HEK293T (cell line): Measurements from ENCODE around the gene PKP1.
"Not testable (repeated sequence)": the region's sequence is repeated elsewhere in the genome, so short reads cannot be mapped to it uniquely, and the experiment has no call there.

Experiments used
- ARNT ChIP-seq: fragments of 450-650 bp; IDR thresholded peaks from 2 replicates; pipeline ENCODE4 v1.6.1; 2017; ENCODE audit warnings: mild to moderate bottlenecking
- BHLHE40 ChIP-seq: fragments of 450-650 bp; IDR thresholded peaks from 2 replicates; pipeline ENCODE4 v1.6.1; 2016; ENCODE audit warnings: mild to moderate bottlenecking, moderate library complexity, borderline replicate concordance
- CTBP1 ChIP-seq: fragments of 450-650 bp; IDR thresholded peaks from 2 replicates; pipeline ENCODE4 v1.6.1; 2016; ENCODE audit warnings: borderline replicate concordance
- FOXA1 ChIP-seq: fragments of 450-650 bp; IDR thresholded peaks from 2 replicates; pipeline ENCODE4 v1.6.1; 2016; ENCODE audit warnings: mild to moderate bottlenecking
- FOXK2 ChIP-seq: fragments of 450-650 bp; IDR thresholded peaks from 2 replicates; pipeline ENCODE4 v1.6.1; 2016; ENCODE audit warnings: mild to moderate bottlenecking
- FOXM1 ChIP-seq: fragments of 450-650 bp; IDR thresholded peaks from 2 replicates; pipeline ENCODE4 v1.6.1; 2017; ENCODE audit warnings: mild to moderate bottlenecking, borderline replicate concordance
- HDGF ChIP-seq: fragments of 450-650 bp; IDR thresholded peaks from 2 replicates; pipeline ENCODE4 v1.6.1; 2017; ENCODE audit warnings: antibody characterized with exemption, borderline replicate concordance
- L3MBTL2 ChIP-seq: fragments of 450-650 bp; conservative IDR thresholded peaks from 2 replicates; pipeline ENCODE4 v1.6.1; 2016; ENCODE audit warnings: mild to moderate bottlenecking
- NFRKB ChIP-seq: fragments of 450-650 bp; IDR thresholded peaks from 2 replicates; pipeline ENCODE4 v1.6.1; 2016; ENCODE audit warnings: mild to moderate bottlenecking, moderate library complexity
- PKNOX1 ChIP-seq: fragments of 450-650 bp; IDR thresholded peaks from 2 replicates; pipeline ENCODE4 v1.6.1; 2016
- SP1 ChIP-seq: fragments of 450-650 bp; IDR thresholded peaks from 2 replicates; pipeline ENCODE4 v1.6.1; 2017
- SUZ12 ChIP-seq: fragments of 450-650 bp; IDR thresholded peaks from 2 replicates; pipeline ENCODE4 v1.6.1; 2016; ENCODE audit warnings: mild to moderate bottlenecking
- TARDBP ChIP-seq: fragments of 450-650 bp; IDR thresholded peaks from 2 replicates; pipeline ENCODE4 v1.6.1; 2016
- ZNF384 ChIP-seq: fragments of 450-650 bp; IDR thresholded peaks from 2 replicates; pipeline ENCODE4 v1.6.1; 2016

GRCh38 chr1:201239646-201240045 lies 43.7 kb upstream of the PKP1 start:
- not testable (repeated sequence) for TF ChIP-seq TARDBP, ARNT, FOXK2, PKNOX1, CTBP1, SP1, FOXM1, ZNF384, L3MBTL2, NFRKB, FOXA1, SUZ12, BHLHE40, HDGF
